Transverse colon (tissue), 4 donors: Measurements from ENCODE around the gene ADGRG4. TPM values are rescaled to one million over a fixed set of nuclear protein-coding genes. Genes with fewer than 3 reads are reported as not detected.

Source experiments
- DNase-seq: peaks from one replicate; pipeline ENCODE4 v3.0.0-alpha.2; 2019
- H3K27ac ChIP-seq, 4 donors: fragments of 200-600 bp; sonication (generic); 2 replicates each; pipeline ENCODE4 v1.5.1; 2016 to 2018; ENCODE audit warnings: inconsistent platforms in 4 of 4
- H3K27me3 ChIP-seq: fragments of 200-600 bp; sonication (generic); 2 replicates; pipeline ENCODE4 v1.5.1; 2017; ENCODE audit warnings: inconsistent platforms
- H3K36me3 ChIP-seq, 4 donors: fragments of 200-600 bp; sonication (generic); 2 replicates each; pipeline ENCODE4 v1.5.1; 2017 to 2019; ENCODE audit warnings: inconsistent platforms in 4 of 4
- H3K4me1 ChIP-seq, 4 donors: fragments of 200-600 bp; sonication (generic); 2 replicates each; pipeline ENCODE4 v1.5.1; 2017 to 2020; ENCODE audit warnings: inconsistent platforms in 4 of 4
- H3K4me3 ChIP-seq, 4 donors: fragments of 200-600 bp; sonication (generic); 1 replicate in 1 of 4; 2 replicates in 3 of 4; pipeline versions ENCODE4 v1.5.1 to v1.6.1; 2017 to 2019; ENCODE audit warnings: inconsistent platforms in 4 of 4
- H3K9me3 ChIP-seq, 2 donors: fragments of 200-600 bp; sonication (generic); 2 replicates each; pipeline ENCODE4 v1.5.1; 2017 to 2019; ENCODE audit warnings: inconsistent platforms in 2 of 2
- CTCF ChIP-seq, 5 experiments: fragments of 200-600 bp in 3 of 5; fragments of 450-650 bp in 2 of 5; sonication (generic) in 3 of 5; IDR thresholded peaks; 1 replicate in 2 of 5; 2 replicates in 3 of 5; pipeline ENCODE4 v1.5.1; 2016 to 2017; ENCODE audit warnings: antibody characterized with exemption in 5 of 5, inconsistent platforms in 3 of 5, mild to moderate bottlenecking in 2 of 5, moderate library complexity in 1 of 5
- EP300 ChIP-seq: sonication (generic); formaldehyde crosslinking; IDR thresholded peaks from one replicate; pipeline ENCODE4 v1.6.1; 2017; ENCODE audit warnings: antibody characterized with exemption, low read depth
- POLR2A ChIP-seq: fragments of 450-650 bp; IDR thresholded peaks from one replicate; pipeline ENCODE4 v1.6.1; 2016; ENCODE audit warnings: antibody characterized with exemption, mild to moderate bottlenecking, moderate library complexity
- POLR2AphosphoS5 ChIP-seq, 3 donors: sonication (generic); formaldehyde crosslinking; IDR thresholded peaks; one replicate each; pipeline ENCODE4 v1.6.1; 2016; ENCODE audit warnings: antibody characterized with exemption in 3 of 3
- WGBS, 2 donors: methylation state at CpG; one replicate each; pipeline ENCODE4 v1.1.5; 2018; ENCODE audit warnings: low coverage in 1 of 2; 5-methylcytosine and 5-hydroxymethylcytosine counted together
- in situ Hi-C, 4 donors: fragments of 200-750 bp; cut with MboI; loops; one replicate each; pipeline versions ENCODE4 v1.15.0 to v1.15.1; 2017; ENCODE audit warnings: low sequenced_read_pairs in 3 of 4, low pct_ligation_motif_present in 1 of 4, low pct_unique_long_range_greater_than_20kb in 1 of 4
- intact Hi-C: fragments of 100-400 bp; cut with DNase I; formaldehyde crosslinking; loops from one replicate; pipeline ENCODE4 v1.15.1; 2023; ENCODE audit warnings: low total_unique reads
- total RNA-seq, 4 donors: library from RNA; depleted of rRNA; stranded (reverse); fragments of >200 nt; gene quantifications; one replicate each; pipeline ENCODE4 v1.1.0, GENCODE V29; 2016

The ADGRG4 gene
- total RNA-seq, 4 donors from 2014 or later, result under 0.01 TPM; not detected in 3

- no peaks in the 10 kb centered on the region for H3K9me3 ChIP-seq
- H3K27ac ChIP-seq, result no peak overlapping the region
- TF ChIP-seq CTCF (IDR thresholded peaks at IDR 0.05), result no peak
- no peak for TF ChIP-seq POLR2A
- no peak for TF ChIP-seq POLR2AphosphoS5 (IDR thresholded peaks at IDR 0.05)
- no peak for TF ChIP-seq EP300
- H3K36me3 ChIP-seq, result no peaks in the 10 kb centered on the region
- no peak for DNase-seq
- no peaks in the 10 kb centered on the region for H3K4me1 ChIP-seq
- intact Hi-C loops (no loop called here), in situ Hi-C loops (no loop called here)
- 63 to 100% methylated on average over 1 to 5 of the region's 5 CpGs for WGBS, 2 donors
- no peak overlapping the region for H3K4me3 ChIP-seq
- no peaks in the 10 kb centered on the region for H3K27me3 ChIP-seq
Observed at GRCh38 chrX:136369377-136369776, 68.6 kb downstream of the ADGRG4 start.

- DNase-seq, result no peak
- intact Hi-C loops, result no loop called here
- Histone ChIP-seq H3K36me3 (no peaks in the 10 kb centered on the region), H3K4me3 (no peak overlapping the region), H3K27ac (no peak overlapping the region), H3K4me1 (no peaks in the 10 kb centered on the region), H3K9me3 (no peaks in the 10 kb centered on the region), H3K27me3 (no peaks in the 10 kb centered on the region)
- in situ Hi-C loops, result no loop called here
- WGBS, 2 donors, result 75 to 80% methylated on average over 4 to 5 of the region's 5 CpGs
- TF ChIP-seq CTCF (IDR thresholded peaks at IDR 0.05) (no peak), POLR2AphosphoS5 (IDR thresholded peaks at IDR 0.05) (no peak), EP300 (no peak), POLR2A (no peak)
Observed at GRCh38 chrX:136376713-136377112, 76.0 kb downstream of the ADGRG4 start.

- DNase-seq, result no peak
- H3K27me3 ChIP-seq, result no peaks in the 10 kb centered on the region
- no peak overlapping the region for H3K27ac ChIP-seq
- no peak overlapping the region for H3K4me3 ChIP-seq
- H3K4me1 ChIP-seq, result no peaks in the 10 kb centered on the region
- TF ChIP-seq POLR2AphosphoS5 (IDR thresholded peaks at IDR 0.05), result no peak
- TF ChIP-seq POLR2A, result no peak
- TF ChIP-seq EP300, result no peak
- no peak for TF ChIP-seq CTCF (IDR thresholded peaks at IDR 0.05)
- intact Hi-C loops (no loop called here), in situ Hi-C loops (no loop called here)
- no peaks in the 10 kb centered on the region for H3K9me3 ChIP-seq
- no peaks in the 10 kb centered on the region for H3K36me3 ChIP-seq
- 51% methylated on average over 1 of the region's 1 CpG; no CpG with 5 or more reads in 1 of the 2 donors for WGBS, 2 donors
Observed at GRCh38 chrX:136380010-136380769, 79.4 kb downstream of the ADGRG4 start.

GRCh38 chrX:136386173-136386572 is 85.4 kb downstream of the ADGRG4 start:
- in situ Hi-C loops, result no loop called here
- Histone ChIP-seq H3K27me3 (no peaks in the 10 kb centered on the region), H3K4me3 (no peak overlapping the region), H3K36me3 (no peaks in the 10 kb centered on the region), H3K9me3 (no peaks in the 10 kb centered on the region), H3K4me1 (no peaks in the 10 kb centered on the region), H3K27ac (no peak overlapping the region)
- TF ChIP-seq POLR2AphosphoS5 (IDR thresholded peaks at IDR 0.05) (no peak), EP300 (no peak), CTCF (IDR thresholded peaks at IDR 0.05) (no peak), POLR2A (no peak)
- DNase-seq, result no peak
- intact Hi-C loops, result no loop called here
- WGBS, 2 donors, result 19% methylated on average over 1 of the region's 1 CpG; no CpG with 5 or more reads in 1 of the 2 donors
